ENCODE data around the gene POLR1C.
"Not testable (repeated sequence)": the region's sequence is repeated elsewhere in the genome, so short reads cannot be mapped to it uniquely, and the experiment has no call there.

DNA sequence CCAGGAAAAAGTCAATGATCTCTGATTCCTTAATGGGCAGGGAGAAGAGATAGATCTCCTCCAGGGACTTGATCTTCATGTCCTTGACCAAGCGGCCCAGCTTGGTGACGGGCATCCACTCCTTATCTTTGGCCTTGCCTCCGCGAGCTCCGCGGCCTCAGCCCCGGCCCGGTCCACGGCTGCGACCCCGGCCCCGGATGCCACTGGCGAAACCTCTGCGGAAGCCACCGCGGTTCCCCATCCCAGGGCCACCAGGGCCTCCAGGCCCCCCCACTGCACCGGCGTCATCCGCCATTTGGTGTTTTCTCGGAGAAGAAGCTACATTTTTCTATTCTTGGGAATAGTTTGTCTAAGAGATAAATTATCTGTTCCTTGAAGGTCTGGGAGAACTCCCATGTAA, 22.5 kb downstream of the POLR1C start:
- not testable (repeated sequence) for TF ChIP-seq POLR2A (IDR thresholded peaks at IDR 0.05)
- TF ChIP-seq, protein P1, sequence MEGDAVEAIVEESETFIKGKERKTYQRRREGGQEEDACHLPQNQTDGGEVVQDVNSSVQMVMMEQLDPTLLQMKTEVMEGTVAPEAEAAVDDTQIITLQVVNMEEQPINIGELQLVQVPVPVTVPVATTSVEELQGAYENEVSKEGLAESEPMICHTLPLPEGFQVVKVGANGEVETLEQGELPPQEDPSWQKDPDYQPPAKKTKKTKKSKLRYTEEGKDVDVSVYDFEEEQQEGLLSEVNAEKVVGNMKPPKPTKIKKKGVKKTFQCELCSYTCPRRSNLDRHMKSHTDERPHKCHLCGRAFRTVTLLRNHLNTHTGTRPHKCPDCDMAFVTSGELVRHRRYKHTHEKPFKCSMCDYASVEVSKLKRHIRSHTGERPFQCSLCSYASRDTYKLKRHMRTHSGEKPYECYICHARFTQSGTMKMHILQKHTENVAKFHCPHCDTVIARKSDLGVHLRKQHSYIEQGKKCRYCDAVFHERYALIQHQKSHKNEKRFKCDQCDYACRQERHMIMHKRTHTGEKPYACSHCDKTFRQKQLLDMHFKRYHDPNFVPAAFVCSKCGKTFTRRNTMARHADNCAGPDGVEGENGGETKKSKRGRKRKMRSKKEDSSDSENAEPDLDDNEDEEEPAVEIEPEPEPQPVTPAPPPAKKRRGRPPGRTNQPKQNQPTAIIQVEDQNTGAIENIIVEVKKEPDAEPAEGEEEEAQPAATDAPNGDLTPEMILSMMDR (IDR thresholded peaks at IDR 0.05 in 4 of 5, conservative IDR thresholded peaks at IDR 0.05 in 1 of 5), result not testable (repeated sequence)
